GM21367 (cell line): ENCODE data around the gene ZNF182.
"Not testable (repeated sequence)": the region's sequence is repeated elsewhere in the genome, so short reads cannot be mapped to it uniquely, and the experiment has no call there.

Experiments
- ATAC-seq: cut with Tn5 transposase; IDR thresholded peaks from one replicate; pipeline ENCODE4 v1.9.1; 2021; ENCODE audit not compliant: unreplicated experiment

The ZNF182 gene

DNA sequence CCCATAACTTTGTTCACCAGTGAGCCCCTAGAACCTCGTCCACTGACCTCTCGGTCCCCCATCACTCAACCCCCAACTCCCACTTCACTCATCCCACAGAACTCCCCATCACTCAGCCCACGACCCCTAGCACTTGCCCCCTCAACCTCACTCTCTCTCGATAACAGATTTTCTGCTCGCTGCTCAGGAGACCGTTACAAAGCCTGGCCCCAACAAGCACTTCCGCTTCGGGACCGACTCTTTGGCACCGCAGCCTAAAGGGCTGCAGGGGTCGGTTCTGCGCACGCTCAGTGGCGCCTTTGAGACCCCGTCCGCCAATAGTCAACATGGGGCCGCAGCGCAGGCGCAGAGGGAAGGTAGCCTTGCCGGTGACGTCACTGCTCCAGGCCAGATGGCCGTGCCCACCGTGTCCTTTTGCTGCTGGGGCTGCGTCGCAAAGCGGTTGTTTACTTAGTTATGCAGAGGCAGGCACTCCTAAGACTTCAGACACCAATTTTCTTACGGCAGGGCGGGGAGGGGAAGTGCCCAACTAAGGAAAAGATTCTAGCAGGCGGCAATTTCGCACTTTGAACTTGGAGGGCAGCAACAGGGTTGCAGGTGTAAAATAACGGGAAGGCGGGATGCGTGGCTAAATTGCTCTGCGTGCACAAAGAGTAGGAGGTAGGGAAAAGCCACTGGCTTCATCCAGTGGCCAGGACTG is at the start of gene ZNF182:
Gene ZNF182 (minus strand): TSS at position 232 of the 700 bp plus-strand sequence. CDS start 1,380 bp downstream, outside the sequence.
- ATAC-seq, result peak; percentile 90

DNA sequence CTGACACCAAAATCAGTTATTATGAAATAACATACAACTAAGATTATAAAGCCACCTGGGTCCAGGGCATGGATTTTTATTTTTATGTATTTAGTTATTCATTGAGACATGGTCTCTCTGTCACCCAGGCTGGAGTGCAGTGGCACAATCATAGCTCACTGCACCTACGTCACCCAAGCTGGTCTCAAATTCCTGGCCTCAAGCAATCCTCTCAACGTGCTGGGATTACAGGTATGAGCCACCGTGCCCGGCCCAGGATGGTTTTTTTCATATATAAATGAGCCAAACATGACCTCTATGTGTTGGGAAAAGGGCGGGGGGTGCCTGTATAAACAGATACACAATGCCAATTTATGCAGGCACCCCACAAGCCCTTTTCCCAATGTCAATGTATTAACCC is 43.1 kb upstream of the ZNF182 start:
- no peak for ATAC-seq

DNA sequence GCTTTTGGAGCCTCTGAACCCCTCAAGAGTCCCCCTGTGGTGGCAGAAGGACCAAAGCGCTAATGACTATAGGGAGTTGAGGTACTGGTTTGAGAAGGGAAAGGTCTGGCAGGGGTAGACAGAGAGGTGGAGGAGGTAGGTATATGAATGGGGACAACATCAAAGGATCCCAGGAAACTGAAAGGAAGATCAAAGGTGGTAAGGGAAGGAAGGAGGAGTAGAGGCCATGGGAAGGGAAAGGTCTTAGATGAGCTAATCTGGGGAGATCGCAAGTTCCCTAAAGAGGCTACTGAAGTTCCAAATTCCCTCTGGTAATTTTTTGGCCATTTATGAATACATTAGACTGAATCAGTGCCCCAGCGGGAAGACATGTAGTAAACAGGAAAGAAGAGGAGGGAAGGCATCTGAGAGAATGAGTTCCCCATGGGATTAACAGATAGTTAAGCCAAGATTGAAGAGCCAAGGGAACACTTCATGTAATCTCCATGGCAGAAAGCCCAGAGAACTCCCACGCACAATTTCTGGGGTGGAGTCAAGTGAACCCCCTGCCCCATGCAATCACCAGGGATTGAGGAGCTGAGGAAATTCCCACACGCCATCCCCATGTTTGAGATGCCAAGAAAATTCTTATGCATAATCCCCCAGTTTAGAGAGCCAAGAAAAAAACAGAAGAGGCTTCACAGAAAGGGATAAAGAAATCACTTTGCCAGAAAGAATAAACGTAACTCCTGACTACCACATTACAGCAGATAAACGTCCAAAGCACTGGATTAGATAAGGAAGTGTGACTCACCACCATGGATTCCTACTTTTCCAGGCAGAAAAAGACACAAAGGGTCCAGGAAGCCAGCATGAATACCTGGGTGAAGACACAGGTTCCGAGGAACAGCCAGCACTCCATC is 41.9 kb upstream of the ZNF182 start:
- ATAC-seq, result no peak

DNA sequence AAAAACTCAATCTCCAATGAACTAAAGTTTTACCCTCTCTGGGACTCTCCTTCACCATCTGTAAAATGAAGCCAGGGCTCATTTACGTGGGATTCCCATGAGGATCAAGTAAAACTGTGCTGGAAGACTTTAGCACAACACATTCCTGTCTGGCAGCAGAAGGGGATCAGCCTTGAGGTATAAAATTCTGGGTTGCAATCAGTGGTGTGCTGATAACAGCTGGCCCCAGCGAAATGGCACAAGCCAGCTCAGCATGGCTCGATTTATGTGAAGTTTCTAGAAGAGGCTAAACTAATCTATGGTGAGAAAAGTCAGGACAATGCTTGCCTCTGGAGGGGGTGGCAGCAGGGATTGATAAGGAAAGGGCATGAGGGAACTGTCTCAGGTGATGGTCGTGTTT is 39.3 kb upstream of the ZNF182 start:
- no peak for ATAC-seq

DNA sequence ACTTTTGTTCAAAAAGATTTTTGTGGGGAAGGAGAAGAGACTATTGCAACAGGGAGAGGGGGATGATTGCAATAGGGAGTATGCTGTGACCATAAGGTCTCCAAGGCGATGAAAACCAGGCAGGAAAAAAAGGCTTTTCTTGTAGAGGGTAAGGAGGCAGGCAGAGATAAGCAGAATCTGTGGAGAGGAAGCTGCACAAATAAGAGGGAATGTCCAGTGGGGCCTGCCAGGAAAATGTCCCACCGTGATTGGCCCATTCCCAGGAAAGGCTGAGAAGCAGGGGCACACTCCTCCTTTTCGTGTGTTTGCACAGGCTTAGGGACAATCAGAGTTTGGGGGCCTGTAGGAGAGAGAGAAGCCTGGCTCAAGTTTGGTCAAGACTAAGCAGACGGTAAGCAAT is 32.1 kb upstream of the ZNF182 start:
- ATAC-seq, result no peak

DNA sequence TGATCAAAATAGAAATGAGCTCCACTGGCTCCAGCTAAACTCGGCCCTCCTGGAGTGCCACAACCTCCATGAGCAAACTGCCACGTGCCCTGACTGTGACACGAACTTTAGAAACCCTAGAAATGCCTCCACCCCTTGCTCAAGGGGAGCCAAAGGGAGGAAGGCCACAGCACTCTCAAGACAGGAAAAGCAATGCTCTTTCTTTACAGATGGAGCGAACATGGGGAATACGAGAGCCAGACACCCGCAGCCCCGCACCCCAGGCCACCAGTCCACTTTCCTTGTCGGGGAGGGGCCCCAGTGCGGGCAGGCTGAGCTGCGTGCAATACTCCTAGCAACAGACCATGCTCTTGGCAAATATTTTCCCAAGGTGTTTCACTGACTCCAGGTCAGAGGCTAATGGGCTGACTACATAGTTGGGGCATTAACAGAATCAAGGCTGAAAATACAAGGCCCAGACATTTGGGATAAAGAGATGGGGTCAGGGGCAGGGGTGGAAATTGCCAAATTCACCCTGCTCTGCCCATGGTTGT is 26.9 kb upstream of the ZNF182 start:
- not testable (repeated sequence) for ATAC-seq

DNA sequence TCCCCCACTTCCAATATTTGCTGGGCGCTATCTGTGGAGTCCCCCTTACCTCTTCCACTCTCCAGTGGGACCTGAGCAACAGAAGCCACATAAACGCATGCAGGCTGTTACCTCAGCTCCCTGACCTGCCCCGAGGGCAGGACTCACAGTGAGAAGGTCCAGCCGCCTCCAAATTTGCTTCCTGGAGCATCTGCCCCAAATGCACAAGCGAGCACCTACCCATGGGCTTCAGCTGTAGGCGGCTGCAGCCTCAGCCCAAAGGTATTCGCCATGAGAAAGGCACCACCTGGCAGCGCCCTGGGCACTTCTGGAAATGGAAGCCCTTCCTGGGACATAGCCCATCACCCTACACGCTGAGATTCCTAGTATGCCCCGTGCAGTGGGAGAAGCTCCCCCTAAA is 26.4 kb upstream of the ZNF182 start:
- no peak for ATAC-seq

DNA sequence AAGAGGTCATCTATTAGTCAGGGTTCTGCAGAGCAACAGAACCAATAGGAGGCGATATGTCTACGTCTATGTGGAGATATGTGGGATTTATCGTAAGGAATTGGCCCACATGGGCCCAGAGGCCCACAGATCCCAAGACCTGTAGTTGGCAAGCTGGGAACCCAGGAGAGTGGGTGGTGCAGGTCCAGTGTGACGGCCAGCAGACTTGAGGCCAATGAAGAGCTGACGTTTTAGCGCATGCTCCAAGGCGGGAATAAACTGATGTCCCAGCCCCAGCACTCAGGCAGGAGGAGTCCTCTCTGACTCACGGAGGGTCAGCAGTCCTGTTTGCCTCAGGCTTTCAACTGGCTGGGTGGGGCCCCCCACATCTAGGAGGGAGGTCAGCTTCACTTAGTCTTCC is 24.3 kb upstream of the ZNF182 start:
- ATAC-seq, result no peak

DNA sequence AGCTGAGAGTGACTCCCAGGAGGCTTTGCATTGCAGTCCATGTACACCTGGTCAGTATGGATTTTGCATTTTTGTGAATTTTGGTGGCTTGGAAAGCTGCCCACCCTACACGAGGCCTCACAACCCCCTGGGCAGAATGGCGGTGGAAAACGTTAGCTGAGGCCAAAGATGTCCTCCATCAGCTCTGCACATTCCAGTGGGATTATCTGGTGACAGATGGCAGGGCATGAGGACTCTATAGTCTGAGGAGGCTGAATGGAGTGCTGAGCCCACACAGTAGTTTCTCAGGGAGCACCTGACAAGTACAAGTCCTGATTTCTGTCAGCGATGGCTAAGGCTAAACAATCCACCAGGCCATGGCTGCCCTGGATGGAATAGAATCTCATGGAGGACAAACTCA is 23.8 kb upstream of the ZNF182 start:
- ATAC-seq, result not testable (repeated sequence)

DNA sequence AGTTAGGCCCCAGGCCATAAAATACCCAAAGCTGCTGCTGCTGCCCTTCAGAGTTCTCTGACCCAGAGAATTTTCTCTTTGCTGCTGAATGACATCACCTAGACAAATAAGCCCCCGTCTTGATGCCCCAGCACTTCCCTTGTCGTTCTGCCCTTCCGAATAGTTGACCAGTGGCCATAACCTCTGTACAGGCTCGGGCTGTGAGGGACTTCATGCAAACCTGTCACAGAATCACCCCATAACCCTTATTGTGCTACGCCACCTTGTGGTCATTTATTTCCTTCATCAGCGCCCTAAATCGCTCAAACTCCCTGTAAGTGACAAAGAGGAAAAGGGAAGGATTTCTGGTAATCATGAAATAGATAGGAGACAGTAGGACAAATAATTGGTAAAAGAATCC is 21.8 kb upstream of the ZNF182 start:
- ATAC-seq, result no peak

DNA sequence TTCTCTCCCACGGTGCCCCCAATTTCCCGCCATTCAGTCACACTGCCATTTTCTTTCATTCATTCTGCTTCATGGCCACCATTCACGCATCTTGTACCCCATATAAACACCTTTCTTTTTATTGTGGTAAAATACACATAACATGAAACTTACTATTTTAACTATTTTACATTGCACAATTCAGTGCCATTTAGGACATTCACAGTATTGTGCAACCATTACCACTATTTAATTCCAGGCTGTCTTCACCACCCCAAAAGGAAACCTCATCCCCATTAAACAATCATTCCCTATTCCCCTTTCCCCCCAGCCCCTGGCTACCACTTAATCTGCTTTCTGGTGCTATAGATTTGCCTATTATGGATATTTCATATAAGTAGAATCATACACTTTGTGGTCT is 18.9 kb upstream of the ZNF182 start:
- no peak for ATAC-seq

DNA sequence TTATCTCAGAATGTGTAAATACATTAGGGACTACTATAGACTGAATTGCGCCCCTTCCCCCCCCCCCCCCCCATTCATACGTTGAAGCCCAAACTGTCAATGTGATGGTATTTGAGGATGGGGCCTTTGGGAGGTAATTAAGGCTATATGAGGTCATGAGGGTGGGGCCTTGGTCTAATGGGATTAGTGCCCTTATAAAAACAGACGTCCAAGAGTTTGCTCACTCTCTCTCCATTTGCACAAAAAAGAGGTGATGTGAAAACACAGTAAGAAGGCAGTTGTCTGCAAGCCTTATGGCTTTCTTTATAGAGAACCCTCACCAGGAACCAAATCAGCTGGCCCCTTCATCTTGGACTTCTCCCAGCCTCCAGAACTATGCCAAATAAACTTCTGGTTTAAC is 18.3 kb upstream of the ZNF182 start:
- ATAC-seq, result no peak

DNA sequence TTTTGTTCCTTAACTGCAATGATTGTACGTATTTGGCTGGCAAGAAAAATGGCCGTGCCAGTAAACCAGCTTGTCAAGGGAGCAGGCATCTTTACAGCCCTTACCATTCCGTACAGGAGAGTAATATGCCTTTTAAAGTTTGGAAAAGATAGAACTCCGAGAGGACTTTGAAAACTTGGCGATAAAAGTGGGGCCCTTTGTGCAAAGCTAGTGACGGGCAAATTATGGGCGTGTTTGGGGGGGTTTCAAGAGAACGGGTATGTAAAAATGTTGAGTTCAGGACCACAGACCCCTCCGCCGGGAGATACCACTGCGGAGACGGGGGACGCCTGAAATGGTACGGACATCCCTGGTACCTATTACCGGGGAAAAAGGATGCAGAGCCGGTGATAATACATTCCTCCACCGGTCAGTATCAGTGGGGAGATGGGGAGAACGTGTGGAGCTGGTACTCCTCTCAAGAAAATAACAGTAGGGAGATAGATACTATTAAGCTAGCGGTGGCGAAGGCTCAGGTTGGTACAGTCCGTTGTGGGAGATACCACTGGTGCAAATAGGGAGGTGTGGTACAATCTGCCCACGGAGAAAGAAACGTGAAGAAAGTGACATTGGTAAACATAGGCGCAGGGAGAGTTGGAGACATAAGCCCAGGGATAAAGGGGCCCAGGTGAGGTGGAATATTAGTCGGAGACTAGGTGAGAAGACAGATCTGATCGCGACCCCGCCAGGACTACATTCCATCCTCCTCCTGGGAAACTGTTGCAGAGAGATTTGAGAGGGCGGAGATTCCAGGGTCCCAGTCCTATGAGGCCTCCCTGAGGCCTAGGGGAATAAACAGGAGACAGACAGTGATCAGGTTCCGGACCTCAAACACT is 17.5 kb upstream of the ZNF182 start:
- ATAC-seq, result peak; percentile 57

DNA sequence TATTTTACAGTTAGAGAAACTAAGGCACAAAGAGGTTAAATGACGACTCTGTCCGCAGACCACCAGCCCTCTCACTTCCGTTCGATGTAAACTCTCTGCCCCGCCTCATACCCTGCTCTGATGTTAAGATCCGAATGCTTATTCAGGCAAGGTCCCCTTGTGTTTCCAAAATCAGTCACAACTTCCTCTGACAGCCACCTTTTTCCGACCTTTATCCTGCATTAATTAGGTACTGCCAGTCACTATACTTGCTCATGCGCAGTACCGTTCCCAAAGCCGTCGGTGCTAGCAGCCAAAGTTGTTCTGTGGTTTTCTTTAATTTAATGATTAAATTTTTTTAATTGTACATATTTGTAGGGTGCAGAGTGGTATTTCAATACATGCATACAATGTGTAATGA is 16.7 kb upstream of the ZNF182 start:
- not testable (repeated sequence) for ATAC-seq

DNA sequence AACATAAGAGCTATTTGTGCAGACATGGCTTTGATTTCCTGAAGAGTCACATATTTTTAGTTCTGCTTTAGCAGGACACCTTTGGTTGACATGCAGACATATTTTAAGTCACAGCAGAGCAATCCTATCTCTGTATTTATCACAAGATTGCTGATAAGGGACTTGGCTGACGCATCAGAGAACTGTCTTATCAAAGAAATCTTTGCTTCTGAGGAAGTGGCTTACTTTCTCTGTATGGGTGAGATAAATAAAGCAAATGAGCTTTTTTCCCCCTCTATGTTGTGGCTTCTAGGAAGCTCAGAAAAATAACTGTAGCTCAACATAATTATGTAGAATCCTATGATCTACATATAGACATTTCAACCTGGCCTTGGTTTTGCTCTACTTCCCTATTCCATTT is 16.1 kb upstream of the ZNF182 start:
- ATAC-seq, result not testable (repeated sequence)

DNA sequence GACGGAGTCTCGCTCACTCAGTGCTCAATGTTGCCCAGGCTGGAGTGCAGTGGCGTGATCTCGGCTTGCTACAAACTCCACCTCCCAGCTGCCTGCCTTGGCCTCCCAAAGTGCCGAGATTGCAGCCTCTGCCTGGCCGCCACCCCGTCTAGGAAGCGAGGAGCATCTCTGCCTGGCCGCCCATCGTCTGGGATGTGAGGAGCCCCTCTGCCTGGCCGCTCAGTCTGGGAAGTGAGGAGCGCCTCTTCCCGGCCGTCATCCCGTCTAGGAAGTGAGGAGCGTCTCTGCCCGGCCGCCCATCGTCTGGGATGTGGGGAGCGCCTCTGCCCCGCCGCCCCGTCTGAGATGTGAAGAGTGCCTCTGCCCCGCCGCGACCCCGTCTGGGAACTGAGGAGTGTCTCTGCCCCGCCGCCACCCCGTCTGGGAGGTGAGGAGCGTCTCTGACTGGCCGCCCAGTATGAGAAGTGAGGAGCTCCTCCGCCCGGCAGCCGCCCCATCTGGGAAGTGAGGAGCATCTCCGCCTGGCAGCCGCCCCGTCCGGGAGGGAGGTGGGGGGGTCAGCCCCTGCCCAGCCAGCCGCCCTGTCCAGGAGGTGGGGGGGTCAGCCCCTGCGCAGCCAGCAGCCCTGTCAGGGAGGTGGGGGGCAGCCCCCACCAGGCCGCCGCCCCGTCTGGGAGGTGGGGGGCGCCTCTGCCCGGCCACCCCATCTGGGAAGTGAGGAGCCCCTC is 13.0 kb upstream of the ZNF182 start:
- not testable (repeated sequence) for ATAC-seq

DNA sequence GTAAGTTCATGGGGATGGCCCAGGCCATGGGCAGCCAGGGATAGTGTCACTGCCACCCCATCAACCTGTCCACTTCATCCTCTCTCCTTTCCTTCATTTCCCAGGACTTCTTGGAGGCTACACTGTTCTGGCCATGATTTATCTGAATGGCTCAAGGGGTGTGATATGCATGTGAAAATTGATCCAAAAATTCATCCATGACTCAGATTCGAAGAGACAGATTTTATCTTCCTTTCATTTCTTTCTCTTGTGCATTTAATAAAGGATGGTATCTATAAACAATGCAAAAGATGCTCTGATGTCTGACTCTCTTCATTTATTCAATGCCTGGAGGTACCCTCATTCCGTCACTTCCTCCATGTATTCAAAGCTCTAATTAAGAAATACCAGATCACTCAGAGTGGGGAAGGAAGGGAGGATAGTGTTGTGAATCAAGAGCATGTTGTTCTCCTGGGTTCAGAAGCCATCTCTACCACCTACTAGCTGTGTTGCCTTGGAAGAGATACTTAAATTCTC is 5.7 kb upstream of the ZNF182 start:
- not testable (repeated sequence) for ATAC-seq

DNA sequence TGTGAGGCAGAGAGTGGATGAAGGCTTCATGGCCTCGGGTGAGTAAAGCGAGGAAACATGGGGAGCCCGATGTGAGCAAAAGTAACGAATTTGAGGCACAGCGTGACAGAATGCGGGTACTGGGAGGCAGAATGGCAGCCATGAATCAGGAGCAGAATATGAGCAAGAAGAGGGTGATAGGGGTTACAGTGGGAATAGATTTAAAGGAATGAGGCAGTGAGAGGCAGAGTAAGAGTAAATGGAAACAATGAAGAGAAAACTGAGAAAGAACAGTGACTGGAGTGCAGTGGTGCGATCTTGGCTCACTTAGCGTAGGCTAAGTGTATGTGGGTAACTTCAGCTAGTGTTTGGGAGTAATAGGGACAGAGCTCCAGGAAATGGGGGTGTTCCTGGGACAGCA is 2.9 kb upstream of the ZNF182 start, which contains the start of gene SPACA5:
Gene SPACA5 (plus strand): TSS at position 301 of the 400 bp plus-strand sequence. CDS start 815 bp downstream, outside the sequence.
- ATAC-seq, result not testable (repeated sequence)

DNA sequence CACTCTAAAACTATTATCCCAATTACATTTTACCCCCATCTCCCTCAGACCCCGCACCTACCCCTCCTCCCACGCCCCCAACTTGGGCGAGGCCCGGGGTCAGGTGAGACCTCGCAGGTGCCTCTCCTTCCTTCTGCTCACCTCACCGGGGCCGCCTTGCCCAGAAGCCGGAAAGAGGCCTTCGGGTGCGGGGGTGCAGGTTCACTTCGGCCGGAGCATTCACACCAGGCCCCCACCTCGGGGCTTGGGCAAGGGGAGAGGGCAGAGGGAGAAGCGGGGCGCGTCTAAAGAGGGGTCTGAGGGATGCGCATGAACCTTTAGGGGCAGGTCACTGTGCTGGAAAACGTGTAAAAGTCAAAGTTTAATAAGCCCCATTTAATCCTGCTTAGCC is 427 bp downstream of the ZNF182 start:
- ATAC-seq, result no peak

DNA sequence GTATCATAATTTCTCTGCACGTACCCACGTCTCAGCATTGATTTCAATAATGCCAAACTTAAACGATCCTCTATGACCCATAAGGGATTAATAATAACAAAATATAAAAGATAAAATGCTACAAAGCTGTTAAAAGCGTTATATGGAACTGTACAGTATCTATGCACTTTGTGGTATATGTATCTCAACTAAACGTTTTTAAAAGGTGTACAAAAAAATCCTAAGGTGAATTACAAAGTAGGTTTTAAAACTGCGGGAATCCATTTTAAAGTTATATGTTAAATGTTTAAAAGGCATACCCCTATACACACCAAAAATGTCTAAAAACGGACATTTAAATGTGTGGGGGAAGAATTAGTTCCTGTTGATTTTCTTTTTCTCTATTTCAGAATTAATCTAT is 860 bp downstream of the ZNF182 start:
- ATAC-seq, result no peak
